Activated CD8-positive, alpha-beta memory T cell treated with anti-CD3 and anti-CD28 coated beads, Interleukin-2, amount 10 ng/mL, durations not matched to agents 7 days and 5 days (primary cell): Measurements from ENCODE around the gene NFIL3. TPM values are rescaled to one million over a fixed set of nuclear protein-coding genes. Genes with fewer than 3 reads are reported as not detected.

Experiments
- ATAC-seq: fragments of 150-1000 bp; cut with Tn5 transposase; one replicate; pipeline ENCODE4 v1.10.0; 2021; ENCODE audit warnings: moderate library complexity
- CTCF ChIA-PET: fragments of 350-600 bp; sonication (Branson Sonifier 250); formaldehyde crosslinking; loops from one replicate; lab custom pipeline; 2021; ENCODE audit warnings: antibody characterized with exemption; lab: Charles Lee
- DNase-seq: peaks from one replicate; pipeline ENCODE4 v3.0.0-alpha.2; 2020
- H3K27ac Mint-ChIP-seq: one replicate; pipeline ENCODE4 v1.8.0; 2021; ENCODE audit warnings: mild to moderate bottlenecking, mixed read lengths
- H3K27me3 Mint-ChIP-seq: one replicate; pipeline ENCODE4 v1.8.0; 2021; ENCODE audit warnings: mixed read lengths
- H3K36me3 Mint-ChIP-seq: one replicate; pipeline ENCODE4 v1.8.0; 2021; ENCODE audit warnings: mild to moderate bottlenecking, mixed read lengths
- H3K4me1 Mint-ChIP-seq: one replicate; pipeline ENCODE4 v1.8.0; 2021; ENCODE audit warnings: mixed read lengths
- H3K4me3 Mint-ChIP-seq: one replicate; pipeline ENCODE4 v1.8.0; 2021; ENCODE audit warnings: mild to moderate bottlenecking, moderate library complexity, mixed read lengths
- H3K9me3 Mint-ChIP-seq: one replicate; pipeline ENCODE4 v1.8.0; 2022; ENCODE audit warnings: low read depth, mixed read lengths
- total RNA-seq, 2 experiments: library from RNA; stranded (reverse); gene quantifications; one replicate each; pipeline ENCODE4 v1.2.3, GENCODE V29; 2021

The NFIL3 gene
- total RNA-seq, 2 experiments from 2014 or later, result 71.1 to 87.3 TPM

- peaks cover 51% of the 10 kb centered on the region for H3K36me3 Mint-ChIP-seq
- DNase-seq (peak; percentile 61), ATAC-seq (peak; percentile 31)
These were observed 63.7 kb downstream of the NFIL3 start for GRCh38 chr9:91359734-91360470.

GRCh38 chr9:91359083-91359482 lies 64.5 kb downstream of the NFIL3 start:
- H3K27me3 Mint-ChIP-seq, result no peaks in the 10 kb centered on the region
- DNase-seq, result no peak
- H3K4me3 Mint-ChIP-seq, result peak overlapping the region; percentile 90
- ATAC-seq, result peak; percentile 44
- peaks cover 57% of the 10 kb centered on the region for H3K36me3 Mint-ChIP-seq
- CTCF ChIA-PET, result interaction anchor here (0.7 to 3.4 kb wide), 10 partner anchors 9 to 443 kb away, joined by 3 to 29 read pairs (median 4); partner anchors contain the start of gene NFIL3
- peaks cover 2% of the 10 kb centered on the region for H3K9me3 Mint-ChIP-seq
- H3K27ac Mint-ChIP-seq, result peak overlapping the region; percentile 90
- H3K4me1 Mint-ChIP-seq, result peaks cover 76% of the 10 kb centered on the region

More at GRCh38 chr9:91359734-91360470, 63.7 kb downstream of the NFIL3 start:
- no peaks in the 10 kb centered on the region for H3K27me3 Mint-ChIP-seq
- CTCF ChIA-PET, result interaction anchor here (1.0 to 3.4 kb wide), 11 partner anchors 12 to 444 kb away, joined by 3 to 29 read pairs (median 6); partner anchors contain the start of gene NFIL3
- H3K9me3 Mint-ChIP-seq, result peaks cover 2% of the 10 kb centered on the region
- H3K27ac Mint-ChIP-seq, result peak overlapping the region; percentile 90
- H3K4me3 Mint-ChIP-seq, result peak overlapping the region; percentile 90
- H3K4me1 Mint-ChIP-seq, result peaks cover 70% of the 10 kb centered on the region

Other genes starting within 250 kb of the NFIL3 start
- 10 to 100 TPM; 33.5 to 36.1 TPM for gene AUH, start 61.9 kb downstream of the NFIL3 start, total RNA-seq